HG02642 (cell line): ENCODE results near the gene MACROD2.

Source experiments
- ATAC-seq: cut with Tn5 transposase; IDR thresholded peaks from one replicate; pipeline ENCODE4 v1.9.1; 2021; ENCODE audit warnings: mild to moderate bottlenecking; ENCODE audit not compliant: unreplicated experiment, poor library complexity

MACROD2 gene

DNA sequence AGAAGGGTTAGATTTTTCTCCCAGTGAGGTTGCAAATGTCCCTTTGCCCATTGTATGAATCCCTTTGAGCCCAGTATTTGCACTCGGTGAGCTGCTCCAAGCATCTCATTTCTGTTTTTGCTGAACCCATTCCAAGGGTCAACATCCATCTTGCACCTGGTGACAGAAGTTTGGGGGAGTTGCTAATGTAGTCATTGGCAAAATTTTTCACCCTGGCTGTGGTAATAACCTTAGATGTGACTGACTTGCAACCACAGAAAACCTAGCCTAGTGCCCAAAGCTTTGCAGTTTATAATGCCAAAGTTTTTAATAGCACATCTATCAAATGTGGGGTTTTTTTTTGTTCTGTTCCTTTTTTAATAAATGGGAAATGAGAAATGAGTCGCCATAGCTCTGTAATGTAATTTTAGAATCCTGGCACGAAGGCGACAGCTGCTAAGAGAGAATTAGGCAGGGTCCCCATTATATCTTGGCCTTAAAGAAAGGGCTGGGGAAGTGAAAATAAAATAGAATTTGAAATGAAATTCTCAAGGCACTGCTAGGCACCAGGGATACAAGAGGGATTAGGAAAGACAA is 1895.2 kb downstream of the MACROD2 start:
- ATAC-seq: no peak

DNA sequence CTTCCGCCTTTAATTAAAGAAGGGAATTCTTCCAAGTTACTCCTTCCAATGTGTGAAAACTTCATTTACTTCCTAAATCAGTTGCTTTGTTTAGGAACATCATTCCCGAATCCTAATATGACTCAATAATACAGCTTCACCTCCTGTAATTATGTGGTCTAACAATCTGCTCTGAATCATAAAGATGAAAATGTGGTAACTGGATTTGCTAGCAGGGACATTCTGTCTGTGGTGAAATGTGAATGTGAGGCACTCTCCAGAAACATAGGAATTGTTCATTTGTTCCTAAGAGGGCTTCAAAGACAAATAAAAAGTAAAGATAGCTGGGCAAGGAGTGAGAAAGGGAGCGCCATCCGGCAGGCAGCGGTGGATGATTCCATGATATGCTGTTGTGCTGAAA is 1899.8 kb downstream of the MACROD2 start:
- ATAC-seq: peak; percentile 21

DNA sequence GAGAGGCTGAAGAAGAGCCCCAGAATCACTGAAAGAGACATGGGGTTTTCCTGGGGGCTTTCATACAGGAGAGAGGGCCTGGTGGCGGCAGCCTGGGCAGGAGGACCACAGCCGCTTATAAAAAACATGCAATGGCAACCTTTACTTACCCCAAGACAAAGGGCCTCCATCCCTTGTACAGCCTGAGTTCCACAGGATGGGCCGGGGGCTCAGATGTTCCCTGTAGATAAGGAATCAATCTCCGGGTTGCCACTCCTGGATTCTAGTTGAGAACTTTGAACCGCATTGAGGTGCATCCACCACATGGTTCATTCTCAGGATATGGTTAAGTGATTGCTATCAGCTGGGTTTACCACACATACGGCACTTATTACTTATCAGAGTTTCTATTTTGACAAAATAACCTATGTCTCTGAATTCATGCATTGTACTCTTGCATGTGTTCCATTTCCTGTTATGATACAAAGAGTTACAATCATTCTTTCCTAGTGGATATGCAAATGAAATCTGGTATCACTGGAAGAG is 1900.3 kb downstream of the MACROD2 start:
- peak; percentile 86 for ATAC-seq

DNA sequence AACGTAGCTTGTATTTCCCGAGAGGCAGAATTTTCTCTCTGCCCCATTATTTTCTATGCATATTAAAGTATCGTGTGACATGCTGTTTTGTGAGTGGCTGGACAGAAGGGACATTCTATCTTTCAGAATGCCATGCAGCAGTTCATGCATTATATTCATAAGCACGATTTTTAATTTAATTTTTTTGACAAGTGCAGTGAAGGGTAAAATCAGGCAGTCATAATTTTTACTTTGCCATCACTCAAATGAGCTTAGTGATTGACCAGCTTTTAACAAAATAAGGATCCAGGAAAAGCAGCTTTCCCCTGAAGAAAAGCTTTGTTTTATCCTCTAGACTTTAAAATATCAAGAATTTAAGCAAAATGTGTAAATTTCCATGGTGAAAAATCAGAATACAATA is 1904.7 kb downstream of the MACROD2 start:
- ATAC-seq: no peak

DNA sequence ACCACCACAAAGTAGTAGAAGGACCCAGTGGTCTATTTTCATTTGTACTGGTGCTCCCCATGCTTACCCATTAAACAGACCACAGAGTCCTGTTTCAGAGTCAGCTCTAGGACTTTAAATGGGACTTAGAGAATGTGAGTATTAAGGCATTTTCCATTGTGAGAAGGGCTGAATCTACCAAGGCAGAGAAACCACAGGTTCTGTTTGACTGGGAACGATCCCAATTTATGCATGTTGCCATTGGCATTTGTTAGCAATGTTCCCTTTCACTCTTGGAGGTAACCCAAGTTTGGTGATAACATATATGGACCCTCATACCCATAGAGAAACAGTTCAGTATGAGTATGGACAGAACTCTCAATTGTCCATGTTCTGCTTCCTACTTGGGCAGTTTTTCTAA is 1905.1 kb downstream of the MACROD2 start:
- ATAC-seq: no peak

DNA sequence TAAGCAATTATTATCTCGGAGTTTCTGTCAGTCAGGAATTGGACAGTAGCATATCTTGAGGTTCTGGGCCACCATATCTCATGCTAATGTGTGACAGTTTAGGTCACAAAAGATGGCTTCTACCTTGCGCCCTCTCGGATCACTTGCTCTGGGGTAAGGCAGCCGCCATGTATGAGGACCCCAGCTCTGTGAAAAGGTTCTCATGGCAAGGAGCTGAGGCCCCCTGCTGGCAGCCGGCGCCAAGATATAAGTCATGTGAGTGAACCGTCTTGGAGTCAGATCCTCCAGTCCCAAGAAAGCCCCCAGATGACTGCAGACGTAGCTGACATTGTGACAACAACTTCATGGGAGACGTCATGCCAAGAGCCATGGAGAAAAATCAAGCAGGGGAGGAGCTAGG is 1907.2 kb downstream of the MACROD2 start:
- no peak for ATAC-seq

DNA sequence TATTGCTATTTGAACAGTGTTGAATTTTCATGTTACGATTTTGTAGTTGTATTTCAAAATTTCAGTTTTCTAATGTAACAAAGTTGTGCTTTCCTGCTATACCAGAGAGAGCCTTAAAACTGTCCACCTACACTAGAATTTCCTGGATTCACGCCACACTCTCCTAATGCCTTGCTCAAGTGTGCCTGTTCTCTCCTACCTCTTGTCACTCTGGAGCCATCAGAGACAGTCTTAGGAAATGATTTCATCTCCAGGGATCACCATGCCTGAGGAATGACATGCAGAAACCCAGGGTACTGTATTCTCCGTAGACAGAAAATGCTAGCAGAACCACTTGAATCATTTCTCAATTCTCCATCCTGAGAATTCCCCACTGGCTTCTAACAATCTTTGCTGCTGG is 1910.3 kb downstream of the MACROD2 start:
- no peak for ATAC-seq

DNA sequence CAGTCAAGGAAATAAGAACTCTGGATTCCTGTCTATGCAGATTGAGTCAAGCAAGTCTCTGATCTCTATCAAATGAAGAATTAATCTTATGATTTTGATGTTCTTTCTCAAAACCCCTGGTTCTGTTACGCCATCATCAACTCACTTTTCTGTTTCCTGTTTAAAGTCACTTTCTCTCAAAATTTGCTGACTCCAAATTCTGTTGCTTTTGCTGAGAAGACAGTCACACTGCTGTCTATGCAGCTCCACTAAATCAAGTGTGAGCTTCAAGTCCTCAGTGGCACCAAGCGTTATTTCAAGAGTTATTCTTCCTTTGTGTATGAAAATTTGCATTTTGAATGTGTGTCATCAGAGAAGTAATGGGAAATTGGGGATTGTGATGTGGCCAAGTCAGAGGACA is 1914.7 kb downstream of the MACROD2 start:
- ATAC-seq: no peak

DNA sequence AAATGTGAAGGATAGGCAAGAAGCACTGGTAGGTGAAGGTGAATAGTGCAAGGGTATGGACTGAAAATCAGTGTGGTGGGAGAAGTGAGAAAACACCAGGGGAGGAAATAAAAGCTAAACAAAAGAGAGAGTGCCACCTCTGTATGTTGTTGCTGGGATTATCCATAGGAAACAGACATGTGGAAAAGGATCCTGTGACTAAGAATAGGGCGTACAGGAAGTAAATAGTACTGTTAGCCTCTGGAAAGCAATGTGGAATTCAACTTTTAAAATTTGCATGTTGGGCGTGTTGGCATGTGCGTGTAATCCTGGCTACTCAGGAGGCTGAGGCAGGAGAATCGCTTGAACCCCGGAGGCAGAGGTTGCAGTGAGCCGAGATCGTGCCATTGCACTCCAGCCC is 1916.3 kb downstream of the MACROD2 start:
- no peak for ATAC-seq

DNA sequence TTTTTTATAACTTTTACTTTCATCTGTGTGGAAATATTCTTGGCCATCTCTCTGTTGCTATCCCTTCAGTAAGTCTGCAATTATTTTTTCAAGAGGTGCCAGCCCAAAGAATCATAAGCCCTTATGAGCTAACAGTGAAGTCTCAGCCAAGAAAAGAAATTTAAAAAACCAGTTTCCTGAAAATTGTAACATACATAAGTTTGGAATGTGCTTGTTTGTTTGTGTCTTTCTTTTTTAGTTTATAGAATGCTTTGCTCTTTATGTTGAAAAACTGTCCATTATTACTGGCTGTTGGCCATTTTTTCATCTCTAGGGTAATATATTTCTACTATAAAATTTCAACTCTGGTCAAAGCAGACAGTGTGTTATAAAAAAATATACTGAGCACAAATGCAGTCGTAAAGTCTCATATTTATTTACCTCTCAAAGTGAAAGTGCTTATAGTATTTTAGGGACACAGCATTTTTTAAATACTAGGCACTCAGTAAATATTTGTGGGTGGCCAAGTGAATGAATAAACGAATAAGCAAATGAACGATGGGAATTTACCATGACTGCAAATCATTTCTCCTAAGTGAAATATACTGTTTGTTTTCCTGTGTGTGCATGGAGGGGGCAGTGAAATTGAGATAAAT is 1918.2 kb downstream of the MACROD2 start:
- ATAC-seq: no peak

DNA sequence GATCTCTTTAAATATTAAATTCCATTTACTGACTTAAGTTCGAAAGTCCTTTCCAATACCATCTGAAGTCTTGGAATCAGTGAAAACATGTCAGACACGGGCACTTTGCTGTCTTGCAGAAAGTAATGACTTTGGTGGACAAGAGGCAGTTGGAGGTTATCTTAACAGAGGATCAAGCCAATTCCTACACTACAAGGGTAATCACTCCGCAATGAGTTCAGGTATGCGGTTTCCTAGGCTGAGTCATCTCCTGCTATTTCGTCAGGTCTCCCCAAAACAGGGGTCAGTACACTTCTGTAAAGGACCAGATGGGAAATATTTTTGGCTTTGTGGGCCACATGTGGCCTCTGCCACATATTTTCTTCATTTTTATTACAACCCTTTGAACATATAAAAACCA is 1921.3 kb downstream of the MACROD2 start:
- no peak for ATAC-seq

DNA sequence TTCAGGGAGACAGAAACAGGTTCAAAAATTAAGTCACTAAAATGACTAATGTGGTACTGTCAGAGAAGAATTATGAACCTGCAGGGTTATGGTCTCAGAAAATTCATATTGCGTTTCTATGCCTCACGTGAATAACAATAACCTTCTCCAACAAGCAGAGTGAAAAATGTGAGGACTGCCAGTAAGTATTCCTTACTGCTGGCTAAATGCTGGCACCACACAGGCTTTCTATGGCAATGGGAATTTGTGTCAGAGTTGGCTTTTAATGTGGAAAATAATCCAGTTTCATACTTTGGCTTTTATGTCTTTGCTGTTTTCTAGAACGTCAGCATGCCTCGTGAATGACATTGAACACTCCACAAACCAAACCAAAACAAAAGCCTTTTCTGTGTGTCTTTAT is 1922.0 kb downstream of the MACROD2 start:
- no peak for ATAC-seq

DNA sequence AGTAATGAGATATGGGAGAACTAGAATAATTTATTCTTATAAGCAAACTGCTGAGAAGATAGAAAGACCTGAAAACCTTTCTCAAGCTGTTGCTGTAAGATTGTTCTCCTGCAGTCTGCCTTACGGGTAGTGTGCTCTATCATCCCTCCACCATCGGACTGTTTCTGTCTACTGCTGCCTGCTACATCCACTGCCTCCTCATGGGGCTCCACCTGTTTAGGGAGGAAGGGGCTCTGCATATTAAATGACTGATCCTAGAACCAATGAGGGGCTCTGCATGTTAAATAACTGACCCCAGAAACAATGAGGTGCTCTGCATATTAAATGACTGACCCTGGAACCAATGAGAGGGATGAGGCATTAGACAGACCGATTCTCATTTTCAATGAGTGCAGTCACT is 1923.3 kb downstream of the MACROD2 start:
- no peak for ATAC-seq

DNA sequence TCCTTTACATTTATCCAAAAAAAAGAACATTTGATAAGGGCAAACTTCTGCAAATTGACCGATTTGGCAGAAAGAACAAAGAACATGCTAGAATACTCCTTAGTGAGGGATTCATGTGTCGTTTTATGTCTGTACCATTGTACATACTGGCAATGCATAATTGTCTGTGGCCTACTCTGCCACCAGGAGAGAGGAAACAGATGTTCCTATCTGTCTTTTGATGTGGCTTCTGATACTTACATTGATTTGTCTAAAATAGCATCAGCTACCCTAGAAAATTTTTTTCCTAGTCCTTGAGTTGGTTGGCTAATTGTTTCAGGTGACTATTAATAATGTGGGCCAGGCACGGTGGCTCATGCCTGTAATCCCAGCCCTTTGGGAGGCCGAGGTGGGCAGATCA is 1923.8 kb downstream of the MACROD2 start:
- ATAC-seq: no peak

DNA sequence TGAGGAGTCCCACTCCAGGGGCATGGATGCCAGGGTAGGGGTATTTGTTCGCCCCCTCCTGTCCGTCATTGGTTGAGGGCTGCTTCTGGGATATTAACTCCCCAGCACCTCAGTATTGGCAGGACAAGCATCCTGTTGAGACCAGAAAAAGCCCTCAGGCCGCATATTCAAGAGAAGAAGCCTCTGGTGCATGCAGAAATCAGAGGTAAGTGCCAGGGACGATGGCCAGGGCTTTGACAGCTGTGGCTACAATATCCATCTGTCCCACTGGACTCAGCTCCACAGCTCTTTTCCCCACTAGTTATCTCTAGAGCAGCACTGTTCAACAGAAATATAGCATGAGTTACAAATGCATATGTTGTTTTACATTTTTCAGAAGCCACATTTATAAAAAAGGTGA is 1926.6 kb downstream of the MACROD2 start:
- no peak for ATAC-seq

DNA sequence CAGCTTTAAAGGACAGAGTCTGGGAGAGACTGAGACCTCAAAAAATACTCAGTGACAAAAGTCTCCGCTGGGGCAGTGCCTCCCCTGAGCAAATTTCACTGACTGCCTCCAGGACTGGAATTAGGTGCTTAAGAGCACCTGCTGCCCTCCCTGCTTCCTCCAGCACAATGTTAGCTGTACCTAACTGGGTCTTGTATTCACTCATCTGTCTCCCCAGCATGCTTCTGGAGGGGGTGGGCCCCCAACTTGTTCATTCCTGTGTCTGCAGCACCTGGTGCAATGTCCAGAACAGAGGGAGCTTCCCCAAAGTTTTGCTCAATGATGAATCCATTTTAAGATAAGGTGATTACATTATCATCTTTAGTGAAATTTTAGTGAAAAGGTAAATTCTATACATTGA is 1927.2 kb downstream of the MACROD2 start:
- ATAC-seq: peak; percentile 37

DNA sequence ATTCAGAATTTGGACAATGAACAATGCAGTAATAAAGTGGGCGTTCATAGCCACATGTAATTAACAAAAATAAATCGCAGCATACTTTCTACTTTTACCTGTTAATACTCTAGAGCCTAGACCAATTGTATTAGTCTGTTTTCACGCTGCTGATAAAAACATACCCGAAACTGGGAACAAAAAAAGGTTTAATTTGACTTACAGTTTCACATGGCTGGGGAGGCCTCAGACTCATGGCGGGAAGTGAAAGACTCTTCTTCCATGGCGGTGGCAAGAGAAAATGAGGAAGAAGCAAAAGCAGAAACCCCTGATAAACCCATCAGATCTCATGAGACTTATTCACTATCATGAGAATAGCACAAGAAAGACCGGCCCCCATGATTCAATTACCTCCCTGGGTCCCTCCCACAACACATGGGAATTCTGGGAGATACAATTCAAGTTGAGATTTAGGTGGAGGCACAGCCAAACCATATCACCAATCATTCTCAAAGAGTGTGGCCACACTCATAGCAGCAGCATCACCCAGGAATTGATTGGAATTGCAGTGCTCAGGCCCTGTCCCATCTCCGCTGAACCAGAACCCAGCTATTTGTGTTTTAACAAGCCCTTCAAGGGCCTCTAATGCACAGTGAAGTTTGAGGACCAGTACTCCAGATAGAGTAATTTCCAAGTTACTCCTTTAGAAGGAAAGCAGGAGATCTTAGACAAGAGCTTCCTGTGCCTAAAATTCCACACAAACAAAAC is 1927.9 kb downstream of the MACROD2 start:
- ATAC-seq: peak; percentile 65

DNA sequence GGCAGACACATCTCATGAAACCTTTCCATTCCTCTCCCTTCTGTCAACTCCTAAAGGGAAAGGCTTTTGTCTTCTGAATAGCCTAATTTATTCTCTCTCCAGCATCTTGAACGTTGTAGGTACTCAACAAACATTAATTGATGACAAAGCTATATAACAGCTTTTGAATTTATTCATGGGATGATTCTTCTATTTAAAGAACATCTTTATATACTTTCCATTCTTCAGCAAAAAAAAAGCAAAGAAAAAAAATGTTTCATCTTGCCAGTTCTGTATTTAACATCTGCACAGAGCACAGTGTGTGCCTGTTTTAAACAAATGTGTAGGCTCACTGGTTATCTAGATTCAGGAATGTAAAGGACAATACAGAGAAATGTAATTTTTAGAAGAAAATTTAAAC is 1929.2 kb downstream of the MACROD2 start:
- no peak for ATAC-seq

DNA sequence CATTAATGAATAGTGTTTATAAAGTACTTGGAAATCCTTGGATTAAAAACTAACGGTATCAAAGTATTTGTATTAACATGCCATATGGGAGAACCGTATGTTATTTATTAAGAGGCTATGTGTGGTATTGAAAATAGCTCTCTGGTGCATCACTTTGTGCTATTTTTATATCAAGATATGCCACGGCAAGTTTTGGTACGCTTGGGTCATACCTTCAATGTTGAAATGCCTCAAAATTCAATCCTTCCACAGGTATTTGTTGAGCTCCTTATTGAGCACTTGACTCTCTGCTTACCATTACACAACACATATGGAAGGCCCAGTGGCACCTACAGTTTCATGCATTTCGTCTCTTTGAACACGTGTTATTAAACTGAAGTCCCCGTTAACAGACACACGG is 1930.1 kb downstream of the MACROD2 start:
- ATAC-seq: no peak

DNA sequence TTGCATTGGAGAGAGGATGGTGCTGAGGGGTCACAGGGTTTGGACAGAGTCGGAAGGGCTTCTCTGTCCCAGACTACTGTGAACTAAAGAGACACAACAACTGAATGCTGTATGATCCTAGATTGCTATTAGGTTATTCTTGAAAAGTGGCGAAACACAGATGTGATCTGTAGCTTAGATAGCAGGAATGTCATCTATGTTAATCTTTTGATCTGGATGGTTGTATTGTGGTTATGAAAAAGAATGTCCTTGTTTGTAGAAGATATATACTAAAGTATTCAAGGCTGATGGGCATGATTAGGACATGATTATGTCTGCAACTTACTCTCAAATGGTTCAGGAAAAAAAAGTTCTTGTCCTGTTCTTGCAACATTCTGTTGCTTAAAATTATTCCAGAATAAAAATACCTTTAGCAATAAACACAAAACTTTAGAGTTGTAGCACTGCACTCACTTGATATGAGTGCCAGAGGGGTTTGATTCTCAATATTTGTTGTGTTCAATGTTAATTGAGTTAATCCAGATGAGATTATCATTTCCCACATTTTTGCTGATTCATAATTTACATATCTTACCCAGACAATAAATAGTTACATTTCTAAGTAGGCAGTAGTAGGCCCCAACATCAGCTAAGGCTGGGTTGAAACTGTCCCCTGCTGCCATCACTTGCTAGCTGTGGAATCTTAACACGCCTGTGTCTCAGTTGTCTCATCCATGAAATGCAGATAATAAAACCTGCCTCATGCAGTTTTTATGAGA is 1932.8 kb downstream of the MACROD2 start:
- no peak for ATAC-seq

DNA sequence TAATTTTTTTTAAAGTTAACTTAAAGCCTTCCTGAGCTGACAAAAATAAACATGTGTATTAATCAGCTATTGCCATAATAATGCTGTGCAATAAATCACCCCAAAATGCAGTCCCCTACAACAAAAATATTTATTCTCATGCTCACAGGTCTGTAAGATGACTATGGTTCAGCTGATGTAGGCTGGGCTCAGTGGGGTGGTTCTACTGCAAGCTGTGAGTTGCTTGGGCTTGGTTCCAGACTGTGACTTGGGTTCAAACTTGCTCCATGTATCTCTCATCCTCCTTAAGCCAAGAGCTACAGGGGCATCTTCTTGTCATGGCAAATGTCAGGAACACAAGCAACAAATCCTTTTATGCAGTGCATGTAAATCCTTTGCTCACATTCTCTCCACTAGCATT is 1933.6 kb downstream of the MACROD2 start:
- ATAC-seq: no peak
